Measurements from ENCODE around the gene HLA-DMB.

Gene HLA-DMB

DNA sequence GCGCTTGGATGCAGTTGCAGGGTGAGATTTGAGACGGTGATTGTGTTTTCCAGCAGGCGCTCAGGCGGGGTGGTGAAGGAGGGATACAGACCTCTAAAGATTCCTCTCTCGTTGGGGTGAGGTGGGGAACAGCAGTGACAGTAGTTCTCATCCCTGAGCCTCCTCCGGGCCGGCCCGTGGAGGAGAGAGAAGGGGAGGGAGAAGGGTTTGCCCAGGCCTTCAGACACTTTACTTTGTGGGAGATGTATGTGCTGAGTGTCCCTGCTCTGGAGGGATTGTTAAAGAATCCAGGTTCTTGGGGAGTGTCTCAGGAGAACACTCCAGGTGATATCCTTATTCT is 45.9 kb downstream of the HLA-DMB start:
- no peaks in the 10 kb centered on the region for H3K9me3 ChIP-seq (ENCODE audit: severe bottlenecking)
- H3K36me3 ChIP-seq: peaks cover 44% of the 10 kb centered on the region
- no peaks in the 10 kb centered on the region for H3K27me3 ChIP-seq (ENCODE audit: insufficient read depth, low read depth, severe bottlenecking)
- TF ChIP-seq, protein P1, sequence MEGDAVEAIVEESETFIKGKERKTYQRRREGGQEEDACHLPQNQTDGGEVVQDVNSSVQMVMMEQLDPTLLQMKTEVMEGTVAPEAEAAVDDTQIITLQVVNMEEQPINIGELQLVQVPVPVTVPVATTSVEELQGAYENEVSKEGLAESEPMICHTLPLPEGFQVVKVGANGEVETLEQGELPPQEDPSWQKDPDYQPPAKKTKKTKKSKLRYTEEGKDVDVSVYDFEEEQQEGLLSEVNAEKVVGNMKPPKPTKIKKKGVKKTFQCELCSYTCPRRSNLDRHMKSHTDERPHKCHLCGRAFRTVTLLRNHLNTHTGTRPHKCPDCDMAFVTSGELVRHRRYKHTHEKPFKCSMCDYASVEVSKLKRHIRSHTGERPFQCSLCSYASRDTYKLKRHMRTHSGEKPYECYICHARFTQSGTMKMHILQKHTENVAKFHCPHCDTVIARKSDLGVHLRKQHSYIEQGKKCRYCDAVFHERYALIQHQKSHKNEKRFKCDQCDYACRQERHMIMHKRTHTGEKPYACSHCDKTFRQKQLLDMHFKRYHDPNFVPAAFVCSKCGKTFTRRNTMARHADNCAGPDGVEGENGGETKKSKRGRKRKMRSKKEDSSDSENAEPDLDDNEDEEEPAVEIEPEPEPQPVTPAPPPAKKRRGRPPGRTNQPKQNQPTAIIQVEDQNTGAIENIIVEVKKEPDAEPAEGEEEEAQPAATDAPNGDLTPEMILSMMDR (IDR thresholded peaks at IDR 0.05; ENCODE audit: low read depth, low read length): no peak
- peak overlapping the region; percentile 87 for H3K4me3 ChIP-seq (ENCODE audit: low read depth, low read length)
- DNase-seq: no peak
- H3K27ac ChIP-seq: peak overlapping the region; percentile 96

DNA sequence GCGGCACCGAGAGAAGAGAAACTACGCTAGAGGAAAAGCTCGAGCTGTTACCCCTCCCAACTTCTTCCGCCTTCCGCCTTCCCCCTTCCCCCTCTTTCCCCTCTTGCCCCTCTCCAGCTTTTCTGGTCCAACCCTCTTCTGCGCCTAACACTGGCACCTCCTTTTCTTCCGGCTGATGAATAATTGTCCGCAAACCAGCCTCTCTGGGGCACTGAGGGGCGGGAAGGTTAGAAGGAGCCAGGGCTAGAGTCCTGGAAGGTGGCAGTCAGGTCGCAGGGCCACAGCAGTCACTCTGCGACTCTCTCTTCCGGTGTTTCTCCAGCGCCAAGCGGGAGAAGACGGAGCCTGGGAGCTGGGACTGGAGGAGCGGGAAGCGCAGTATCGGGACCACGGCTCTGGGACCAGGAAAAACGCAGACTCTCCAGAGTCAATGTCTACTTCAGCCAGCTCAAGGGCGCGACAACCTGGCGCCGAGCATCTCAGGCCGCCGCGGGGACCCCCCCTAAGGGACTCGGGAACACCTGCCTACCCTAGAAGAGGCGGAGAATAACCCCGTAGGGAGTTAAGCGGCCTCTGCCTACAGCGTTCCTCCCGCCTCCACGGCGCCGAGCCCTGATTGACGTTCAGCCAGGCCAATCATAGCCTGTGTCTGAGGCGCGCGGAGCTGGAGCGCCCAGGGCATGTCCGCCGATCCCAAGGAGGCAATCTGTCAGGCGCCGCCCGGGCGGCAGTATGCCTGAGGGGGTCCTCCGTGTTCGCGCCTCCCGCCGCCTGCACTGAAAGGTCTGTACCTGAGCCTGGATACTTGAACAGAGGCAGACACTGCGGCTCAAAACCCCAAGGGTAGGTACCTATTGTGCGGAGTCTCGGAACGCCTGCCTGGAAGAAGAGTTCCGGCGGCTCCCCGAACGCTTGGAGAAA is 46.5 kb downstream of the HLA-DMB start:
- Histone ChIP-seq H3K27ac (peak overlapping the region; percentile 96), H3K27me3 (ENCODE audit: insufficient read depth, low read depth, severe bottlenecking) (no peaks in the 10 kb centered on the region), H3K4me3 (ENCODE audit: low read depth, low read length) (peak overlapping the region; percentile 87), H3K36me3 (peaks cover 38% of the 10 kb centered on the region), H3K9me3 (ENCODE audit: severe bottlenecking) (no peaks in the 10 kb centered on the region)
- TF ChIP-seq, protein P1 (IDR thresholded peaks at IDR 0.05; ENCODE audit: low read depth, low read length): no peak
- DNase-seq: peak; percentile 99

DNA sequence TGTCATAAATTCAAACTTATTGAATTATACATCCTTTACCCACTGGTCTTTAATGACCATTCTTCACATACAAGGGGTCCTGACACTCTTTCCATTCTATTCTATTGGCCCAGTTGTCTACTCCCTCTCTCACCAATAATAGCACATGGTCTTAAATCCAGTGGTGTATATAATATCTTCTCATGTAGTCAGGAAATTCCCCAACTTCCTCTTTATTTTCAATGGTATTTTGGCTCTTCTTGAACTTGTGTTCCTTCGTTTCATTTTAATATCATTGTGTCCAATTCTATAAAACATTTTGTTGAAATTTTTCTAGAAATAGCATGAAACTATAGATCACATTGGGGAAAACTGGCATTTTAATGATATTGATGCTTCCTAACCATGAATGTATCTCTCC is 50.0 kb downstream of the HLA-DMB start:
- TF ChIP-seq, protein P1 (IDR thresholded peaks at IDR 0.05; ENCODE audit: low read depth, low read length): no peak
- Histone ChIP-seq H3K27ac (no peak overlapping the region), H3K4me3 (ENCODE audit: low read depth, low read length) (no peak overlapping the region), H3K9me3 (ENCODE audit: severe bottlenecking) (no peaks in the 10 kb centered on the region), H3K36me3 (peaks cover 9% of the 10 kb centered on the region), H3K27me3 (ENCODE audit: insufficient read depth, low read depth, severe bottlenecking) (no peaks in the 10 kb centered on the region)
- DNase-seq: no peak

DNA sequence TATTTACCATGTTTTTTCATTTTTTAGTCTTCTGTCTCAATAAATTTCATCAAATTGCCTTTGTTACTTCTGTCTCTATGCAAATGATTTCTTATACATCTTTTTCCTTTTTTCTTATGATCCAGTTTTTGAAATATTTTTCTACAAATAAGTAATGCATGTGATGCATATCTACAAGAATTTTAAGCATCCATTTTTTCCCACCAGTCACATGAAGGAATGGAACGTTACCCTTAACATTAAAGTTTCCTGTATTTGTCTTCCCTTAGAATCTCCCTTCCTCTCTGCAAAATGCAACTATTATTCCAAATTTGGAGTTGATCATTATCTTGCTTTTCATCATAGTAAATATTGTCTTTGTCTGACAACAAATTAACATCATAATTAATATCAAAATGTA is 51.3 kb downstream of the HLA-DMB start:
- TF ChIP-seq, protein P1 (IDR thresholded peaks at IDR 0.05; ENCODE audit: low read depth, low read length): no peak
- Histone ChIP-seq H3K4me3 (ENCODE audit: low read depth, low read length) (no peak overlapping the region), H3K27ac (no peak overlapping the region)

DNA sequence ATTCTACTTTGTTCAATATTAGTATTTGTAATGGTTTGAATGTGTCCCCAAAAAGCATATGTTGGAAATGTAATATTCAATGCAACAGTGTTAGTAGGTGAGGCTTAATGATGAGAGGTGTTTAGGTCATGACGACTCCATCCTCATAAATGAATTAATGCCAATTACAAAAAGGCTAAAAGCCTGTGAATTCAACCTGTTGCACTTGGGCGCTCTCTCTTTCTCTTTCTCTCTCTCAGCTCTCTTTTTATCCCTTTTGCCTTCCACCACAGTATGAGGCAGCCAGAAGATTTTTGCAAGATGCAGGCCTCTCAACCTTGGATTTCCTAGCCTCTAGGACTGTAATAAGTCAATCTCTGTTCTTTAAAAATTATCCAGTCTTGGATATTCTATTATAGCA is 52.3 kb downstream of the HLA-DMB start:
- H3K9me3 ChIP-seq (ENCODE audit: severe bottlenecking): no peaks in the 10 kb centered on the region
- TF ChIP-seq, protein P1 (IDR thresholded peaks at IDR 0.05; ENCODE audit: low read depth, low read length): no peak
- H3K4me3 ChIP-seq (ENCODE audit: low read depth, low read length): no peak overlapping the region
- no peak for DNase-seq
- no peaks in the 10 kb centered on the region for H3K36me3 ChIP-seq
- no peak overlapping the region for H3K27ac ChIP-seq
- no peaks in the 10 kb centered on the region for H3K27me3 ChIP-seq (ENCODE audit: insufficient read depth, low read depth, severe bottlenecking)

More for the DNA sequence above, 51.3 kb downstream of the HLA-DMB start:
- no peak for DNase-seq
- Histone ChIP-seq H3K9me3 (ENCODE audit: severe bottlenecking) (no peaks in the 10 kb centered on the region), H3K27me3 (ENCODE audit: insufficient read depth, low read depth, severe bottlenecking) (no peaks in the 10 kb centered on the region), H3K36me3 (no peaks in the 10 kb centered on the region)

All from WERI-Rb-1 (cell line).